HEK293T (cell line): ENCODE results near the gene CCDC38.

Source experiments
- CTCF ChIA-PET: fragments of 350-600 bp; formaldehyde crosslinking; extraction: SDS; loops from one replicate; lab custom pipeline; 2021; ENCODE audit warnings: antibody characterized with exemption, inconsistent platforms; lab: Yijun Ruan, JAX
- POLR2A ChIA-PET: fragments of 350-600 bp; formaldehyde crosslinking; extraction: SDS; loops from one replicate; lab custom pipeline; 2020; ENCODE audit warnings: antibody characterized with exemption, inconsistent platforms; lab: Yijun Ruan, JAX
- DNase-seq: peaks from one replicate; pipeline ENCODE4 v3.0.0; 2012; ENCODE audit warnings: mixed read lengths; ENCODE audit errors: extremely low spot score
- ARNT ChIP-seq: fragments of 450-650 bp; IDR thresholded peaks from 2 replicates; pipeline ENCODE4 v1.6.1; 2017; ENCODE audit warnings: mild to moderate bottlenecking
- BHLHE40 ChIP-seq: fragments of 450-650 bp; IDR thresholded peaks from 2 replicates; pipeline ENCODE4 v1.6.1; 2016; ENCODE audit warnings: mild to moderate bottlenecking, moderate library complexity, borderline replicate concordance
- CTBP1 ChIP-seq: fragments of 450-650 bp; IDR thresholded peaks from 2 replicates; pipeline ENCODE4 v1.6.1; 2016; ENCODE audit warnings: borderline replicate concordance
- ELF4 ChIP-seq: fragments of 450-650 bp; IDR thresholded peaks from 2 replicates; pipeline ENCODE4 v1.6.1; 2017; ENCODE audit warnings: antibody characterized with exemption
- FOXA1 ChIP-seq: fragments of 450-650 bp; IDR thresholded peaks from 2 replicates; pipeline ENCODE4 v1.6.1; 2016; ENCODE audit warnings: mild to moderate bottlenecking
- FOXK2 ChIP-seq: fragments of 450-650 bp; IDR thresholded peaks from 2 replicates; pipeline ENCODE4 v1.6.1; 2016; ENCODE audit warnings: mild to moderate bottlenecking
- FOXM1 ChIP-seq: fragments of 450-650 bp; IDR thresholded peaks from 2 replicates; pipeline ENCODE4 v1.6.1; 2017; ENCODE audit warnings: mild to moderate bottlenecking, borderline replicate concordance
- HDGF ChIP-seq: fragments of 450-650 bp; IDR thresholded peaks from 2 replicates; pipeline ENCODE4 v1.6.1; 2017; ENCODE audit warnings: antibody characterized with exemption, borderline replicate concordance
- L3MBTL2 ChIP-seq: fragments of 450-650 bp; conservative IDR thresholded peaks from 2 replicates; pipeline ENCODE4 v1.6.1; 2016; ENCODE audit warnings: mild to moderate bottlenecking
- LEF1 ChIP-seq: fragments of 450-650 bp; IDR thresholded peaks from 2 replicates; pipeline ENCODE4 v1.6.1; 2017; ENCODE audit warnings: mild to moderate bottlenecking, borderline replicate concordance
- NFRKB ChIP-seq: fragments of 450-650 bp; IDR thresholded peaks from 2 replicates; pipeline ENCODE4 v1.6.1; 2016; ENCODE audit warnings: mild to moderate bottlenecking, moderate library complexity
- PKNOX1 ChIP-seq: fragments of 450-650 bp; IDR thresholded peaks from 2 replicates; pipeline ENCODE4 v1.6.1; 2016
- SP1 ChIP-seq: fragments of 450-650 bp; IDR thresholded peaks from 2 replicates; pipeline ENCODE4 v1.6.1; 2017
- SUZ12 ChIP-seq: fragments of 450-650 bp; IDR thresholded peaks from 2 replicates; pipeline ENCODE4 v1.6.1; 2016; ENCODE audit warnings: mild to moderate bottlenecking
- TARDBP ChIP-seq: fragments of 450-650 bp; IDR thresholded peaks from 2 replicates; pipeline ENCODE4 v1.6.1; 2016
- ZNF384 ChIP-seq: fragments of 450-650 bp; IDR thresholded peaks from 2 replicates; pipeline ENCODE4 v1.6.1; 2016

The CCDC38 gene

GRCh38 chr12:95956557-95957145 lies 14.2 kb upstream of the CCDC38 start:
- no peak for TF ChIP-seq ZNF384
- no peak for TF ChIP-seq ARNT
- TF ChIP-seq TARDBP = no peak
- TF ChIP-seq SUZ12 = no peak
- no peak for DNase-seq
- CTCF ChIA-PET = no interaction called here
- POLR2A ChIA-PET = no interaction called here

GRCh38 chr12:95955549-95956159 lies 13.2 kb upstream of the CCDC38 start:
- CTCF ChIA-PET = no interaction called here
- POLR2A ChIA-PET = no interaction called here

GRCh38 chr12:95953000-95953399 lies 10.6 kb upstream of the CCDC38 start:
- ChIA-PET POLR2A (interaction anchor here (1.3 kb wide), 1 partner anchor 10 kb away, joined by 7 read pairs; the partner anchor contains the start of genes AMDHD1 and CCDC38), CTCF (no interaction called here)
- DNase-seq = no peak
- TF ChIP-seq LEF1 = no peak
- no peak for TF ChIP-seq SUZ12
- TF ChIP-seq HDGF = no peak
- TF ChIP-seq ARNT = no peak
- TF ChIP-seq BHLHE40 = no peak
- TF ChIP-seq CTBP1 = no peak
- no peak for TF ChIP-seq ELF4
- TF ChIP-seq SP1 = no peak

More at GRCh38 chr12:95955549-95956159, 13.2 kb upstream of the CCDC38 start:
- TF ChIP-seq TARDBP (no peak), FOXM1 (no peak), FOXA1 (no peak), NFRKB (no peak), PKNOX1 (no peak), BHLHE40 (no peak), L3MBTL2 (no peak), HDGF (no peak), LEF1 (no peak), SP1 (no peak), SUZ12 (no peak), ELF4 (no peak), ZNF384 (no peak), FOXK2 (no peak), CTBP1 (no peak), ARNT (no peak)
- no peak for DNase-seq

- TF ChIP-seq LEF1 = no peak
- no peak for TF ChIP-seq ARNT
- no peak for TF ChIP-seq ELF4
- TF ChIP-seq TARDBP = no peak
- no peak for TF ChIP-seq FOXA1
- CTCF ChIA-PET = no interaction called here
- POLR2A ChIA-PET = no interaction called here
- DNase-seq = no peak
Measured at GRCh38 chr12:95951515-95951914, 9.1 kb upstream of the CCDC38 start.

- DNase-seq = no peak
- TF ChIP-seq BHLHE40 = no peak
- TF ChIP-seq PKNOX1 = no peak
- TF ChIP-seq FOXA1 = no peak
- no peak for TF ChIP-seq FOXM1
- TF ChIP-seq ZNF384 = no peak
- no peak for TF ChIP-seq SUZ12
- no peak for TF ChIP-seq SP1
- CTCF ChIA-PET = no interaction called here
- POLR2A ChIA-PET = no interaction called here
Measured at GRCh38 chr12:95949477-95950206, 7.2 kb upstream of the CCDC38 start.

- no peak for DNase-seq
- ChIA-PET CTCF (interaction anchor here (1.1 kb wide), 1 partner anchor 52 kb away, joined by 3 read pairs; the partner anchor contains the start of gene HAL), POLR2A (interaction anchor here (1.6 to 2.2 kb wide), 2 partner anchors 9 to 14 kb away, joined by 6 to 7 read pairs; no protein-coding TSS in a partner anchor)
- no peak for TF ChIP-seq SP1
- no peak for TF ChIP-seq NFRKB
- no peak for TF ChIP-seq FOXM1
- TF ChIP-seq LEF1 = no peak
- TF ChIP-seq SUZ12 = no peak
- TF ChIP-seq BHLHE40 = no peak
- no peak for TF ChIP-seq TARDBP
- TF ChIP-seq ELF4 = no peak
- no peak for TF ChIP-seq FOXA1
- no peak for TF ChIP-seq ARNT
- TF ChIP-seq ZNF384 = no peak
- TF ChIP-seq CTBP1 = no peak
- no peak for TF ChIP-seq HDGF
- no peak for TF ChIP-seq FOXK2
- TF ChIP-seq PKNOX1 = no peak
Measured at GRCh38 chr12:95944108-95944704, 1.8 kb upstream of the CCDC38 start.
